Astrocyte of the cerebellum (primary cell): ENCODE data around the gene CHPF.

Experiments used
- DNase-seq: peaks from one replicate; pipeline ENCODE4 v3.0.0-alpha.2; 2011; ENCODE audit warnings: low read depth
- H3K4me3 ChIP-seq: 2 replicates; pipeline ENCODE4 v1.5.1; 2011; ENCODE audit warnings: mild to moderate bottlenecking, low read depth, low read length, moderate library complexity
- in situ Hi-C: cut with HindIII; loops from 2 replicates; pipeline ENCODE4 v1.10.0; 2017; ENCODE audit warnings: low sequenced_read_pairs
- TF ChIP-seq, protein P1 (sequence below): IDR thresholded peaks from 2 replicates; pipeline ENCODE4 v1.5.1; 2012; ENCODE audit warnings: low read length, low read depth, moderate library complexity, mild to moderate bottlenecking; ENCODE audit errors: missing control alignments

Gene CHPF

DNA sequence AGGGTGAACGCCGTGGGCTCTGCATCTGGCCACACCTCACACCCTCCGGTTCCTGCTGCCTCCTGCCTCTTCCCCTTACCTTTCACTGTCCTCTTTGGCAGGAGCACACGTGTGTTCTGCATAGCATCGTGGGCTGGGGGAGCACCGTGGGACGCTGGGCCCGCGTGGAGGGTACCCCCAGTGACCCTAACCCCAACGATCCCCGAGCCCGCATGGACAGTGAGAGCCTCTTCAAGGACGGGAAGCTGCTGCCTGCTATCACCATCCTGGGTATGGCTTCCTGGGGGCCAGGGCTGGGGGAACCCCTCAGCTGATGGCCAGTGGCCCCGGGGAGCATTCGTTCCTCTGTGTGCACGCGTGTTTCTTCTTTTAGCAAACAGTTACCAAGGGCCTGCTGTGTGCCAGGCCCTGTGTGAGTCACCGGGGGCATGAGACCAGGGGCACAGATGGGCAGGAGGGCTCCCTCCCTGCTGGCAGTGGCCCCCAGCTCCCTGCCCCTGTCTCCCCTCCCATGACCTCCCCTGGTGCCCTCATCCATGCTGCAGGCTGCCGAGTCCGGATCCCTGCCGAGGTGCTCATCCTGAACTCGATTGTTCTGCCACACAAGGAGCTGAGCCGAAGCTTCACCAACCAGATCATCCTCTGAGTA lies 37.3 kb downstream of the CHPF start:
- no peak overlapping the region for H3K4me3 ChIP-seq
- no peak for DNase-seq
- TF ChIP-seq, protein P1, sequence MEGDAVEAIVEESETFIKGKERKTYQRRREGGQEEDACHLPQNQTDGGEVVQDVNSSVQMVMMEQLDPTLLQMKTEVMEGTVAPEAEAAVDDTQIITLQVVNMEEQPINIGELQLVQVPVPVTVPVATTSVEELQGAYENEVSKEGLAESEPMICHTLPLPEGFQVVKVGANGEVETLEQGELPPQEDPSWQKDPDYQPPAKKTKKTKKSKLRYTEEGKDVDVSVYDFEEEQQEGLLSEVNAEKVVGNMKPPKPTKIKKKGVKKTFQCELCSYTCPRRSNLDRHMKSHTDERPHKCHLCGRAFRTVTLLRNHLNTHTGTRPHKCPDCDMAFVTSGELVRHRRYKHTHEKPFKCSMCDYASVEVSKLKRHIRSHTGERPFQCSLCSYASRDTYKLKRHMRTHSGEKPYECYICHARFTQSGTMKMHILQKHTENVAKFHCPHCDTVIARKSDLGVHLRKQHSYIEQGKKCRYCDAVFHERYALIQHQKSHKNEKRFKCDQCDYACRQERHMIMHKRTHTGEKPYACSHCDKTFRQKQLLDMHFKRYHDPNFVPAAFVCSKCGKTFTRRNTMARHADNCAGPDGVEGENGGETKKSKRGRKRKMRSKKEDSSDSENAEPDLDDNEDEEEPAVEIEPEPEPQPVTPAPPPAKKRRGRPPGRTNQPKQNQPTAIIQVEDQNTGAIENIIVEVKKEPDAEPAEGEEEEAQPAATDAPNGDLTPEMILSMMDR, result no peak
- in situ Hi-C loops, result no loop called here

DNA sequence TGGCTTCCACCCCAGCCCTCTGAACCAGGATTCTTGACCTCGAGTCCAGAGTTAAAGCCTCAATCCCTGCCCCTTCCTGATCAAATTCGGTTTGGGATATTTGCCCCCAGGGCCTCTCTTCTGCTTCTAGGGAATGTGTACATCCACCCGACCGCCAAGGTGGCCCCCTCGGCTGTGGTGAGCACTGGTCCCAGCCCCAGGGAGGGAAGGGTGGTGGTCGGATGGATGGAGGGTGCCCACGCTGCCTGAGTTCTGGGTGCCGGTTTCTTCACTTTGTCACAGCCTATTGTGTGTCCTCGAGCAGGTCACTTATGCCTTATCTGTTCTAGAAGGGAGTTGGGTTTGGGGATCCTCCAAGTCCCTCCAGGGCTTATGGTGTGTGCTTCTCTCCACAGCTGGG lies 38.0 kb downstream of the CHPF start:
- in situ Hi-C loops, result no loop called here
- DNase-seq, result no peak
- TF ChIP-seq, protein P1, result no peak
- H3K4me3 ChIP-seq, result no peak overlapping the region

GRCh38 chr2:219502618-219503017 lies 41.0 kb downstream of the CHPF start:
- no peak overlapping the region for H3K4me3 ChIP-seq
- in situ Hi-C loops, result no loop called here
- DNase-seq, result no peak
- TF ChIP-seq, protein P1, result no peak

- TF ChIP-seq, protein P1, result no peak
- DNase-seq, result no peak
- in situ Hi-C loops, result no loop called here
- no peak overlapping the region for H3K4me3 ChIP-seq
These were observed 41.8 kb downstream of the CHPF start for GRCh38 chr2:219501849-219502248.

DNA sequence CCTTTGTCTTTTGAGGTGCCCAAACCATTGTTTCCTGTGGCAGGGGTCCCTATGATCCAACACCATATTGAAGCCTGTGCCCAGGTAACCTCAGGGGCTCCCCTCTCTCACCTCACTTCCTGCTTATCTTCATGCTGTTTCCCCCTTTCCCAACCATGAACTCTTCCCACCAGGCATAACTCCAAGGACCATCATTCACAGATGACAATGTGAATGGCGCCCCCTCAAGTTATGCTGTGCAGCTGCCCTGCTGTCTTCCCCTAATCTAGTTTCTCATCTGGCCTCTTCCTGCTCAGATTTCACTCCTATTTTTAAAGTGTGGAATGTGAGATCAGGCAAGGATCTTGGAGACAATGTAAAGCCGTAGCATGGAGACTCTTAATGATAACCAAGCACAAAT lies 43.5 kb downstream of the CHPF start:
- in situ Hi-C loops, result no loop called here
- H3K4me3 ChIP-seq, result no peak overlapping the region
- no peak for DNase-seq
- TF ChIP-seq, protein P1, result peak; percentile 41

DNA sequence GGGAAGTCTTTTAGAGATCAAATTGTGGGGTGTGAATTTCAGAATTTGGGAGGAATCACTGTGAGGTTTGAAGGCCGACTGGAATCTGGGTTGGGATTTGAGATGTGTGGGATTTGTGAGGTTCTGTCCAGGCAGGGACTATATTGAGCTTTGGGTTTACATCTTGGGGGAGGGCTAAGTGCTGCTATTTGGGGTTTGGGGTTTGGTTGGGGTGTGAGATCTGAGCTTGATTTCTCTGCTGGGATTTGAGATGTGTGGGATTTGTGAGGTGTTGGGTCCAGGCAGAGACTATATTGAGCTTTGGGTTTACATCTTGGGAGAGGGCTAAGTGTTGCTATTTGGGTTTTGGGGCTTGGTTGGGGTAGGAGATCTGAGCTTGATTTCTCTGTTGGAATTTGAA lies 44.1 kb downstream of the CHPF start:
- peak overlapping the region; percentile 67 for H3K4me3 ChIP-seq
- no peak for DNase-seq
- TF ChIP-seq, protein P1, result no peak
- in situ Hi-C loops, result no loop called here

DNA sequence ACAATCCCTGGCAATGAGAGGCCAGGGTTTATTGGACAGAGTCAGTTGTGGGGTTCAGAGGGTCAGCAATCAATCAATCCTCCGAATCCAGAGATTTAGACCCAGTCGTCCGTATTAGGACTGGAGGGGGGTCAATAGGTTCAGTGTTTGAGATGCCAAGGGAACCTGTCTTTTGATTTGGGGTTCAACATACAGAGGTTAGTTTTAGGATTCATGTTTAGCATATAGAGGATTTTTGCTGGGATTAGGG lies 44.6 kb downstream of the CHPF start:
- in situ Hi-C loops, result no loop called here
- DNase-seq, result no peak
- peak overlapping the region; percentile 67 for H3K4me3 ChIP-seq
- TF ChIP-seq, protein P1, result no peak
